Esophagus (tissue), 2 donors: ENCODE measurements around the gene ZNF143. TPM values are rescaled to one million over a fixed set of nuclear protein-coding genes. Genes with fewer than 3 reads are reported as not detected.

Experiments
- H3K27ac ChIP-seq, 2 donors: one replicate each; pipeline ENCODE4 v1.5.1; 2013; ENCODE audit warnings: low read depth in 2 of 2, mild to moderate bottlenecking in 2 of 2, inconsistent platforms in 1 of 2, low read length in 1 of 2, moderate library complexity in 1 of 2
- H3K27me3 ChIP-seq, 2 donors: one replicate each; pipeline ENCODE4 v1.6.1; 2013; ENCODE audit warnings: low read length in 2 of 2, control low read depth in 1 of 2, mild to moderate bottlenecking in 1 of 2; ENCODE audit not compliant: insufficient read depth in 2 of 2, control insufficient read depth in 1 of 2
- H3K36me3 ChIP-seq, 2 donors: one replicate each; pipeline ENCODE4 v1.6.1; 2013; ENCODE audit warnings: low read length in 1 of 2; ENCODE audit not compliant: control insufficient read depth in 2 of 2, insufficient read depth in 2 of 2
- H3K4me1 ChIP-seq, 2 donors: one replicate each; pipeline ENCODE4 v1.6.1; 2013; ENCODE audit warnings: low read length in 1 of 2; ENCODE audit not compliant: control insufficient read depth in 2 of 2, insufficient read depth in 2 of 2
- H3K4me3 ChIP-seq, 2 donors: one replicate each; pipeline ENCODE4 v1.5.1; 2013; ENCODE audit warnings: low read length in 2 of 2, mild to moderate bottlenecking in 2 of 2, low read depth in 1 of 2, moderate library complexity in 1 of 2
- H3K9me3 ChIP-seq, 2 donors: one replicate each; pipeline ENCODE4 v1.6.1; 2013; ENCODE audit warnings: mild to moderate bottlenecking in 2 of 2, low read depth in 1 of 2, low read length in 1 of 2, moderate library complexity in 1 of 2; ENCODE audit not compliant: control insufficient read depth in 2 of 2, insufficient read depth in 1 of 2
- WGBS, 2 donors: extraction: QIAGEN DNeasy Blood & Tissue Kit; methylation state at CpG; one replicate each; pipeline ENCODE4 v1.1.7; 2013; 5-methylcytosine and 5-hydroxymethylcytosine counted together
- polyA plus RNA-seq, 2 donors: library from polyadenylated mRNA; stranded (reverse); fragments of 200-250 nt; gene quantifications; one replicate each; pipeline ENCODE4 v1.2.3, GENCODE V29; 2013
- donor health status: healthy with polysubstance abuse.
- donor health status: Bipolar disorder and iron deficiency.

The ZNF143 gene
- polyA plus RNA-seq, 2 donors: 9.9 to 12.3 TPM

GRCh38 chr11:9518835-9519410 is 58.1 kb downstream of the ZNF143 start:
- WGBS, 2 donors: 89 to 94% methylated on average over 9 of the region's 9 CpGs
- no peaks in the 10 kb centered on the region for H3K27me3 ChIP-seq

DNA sequence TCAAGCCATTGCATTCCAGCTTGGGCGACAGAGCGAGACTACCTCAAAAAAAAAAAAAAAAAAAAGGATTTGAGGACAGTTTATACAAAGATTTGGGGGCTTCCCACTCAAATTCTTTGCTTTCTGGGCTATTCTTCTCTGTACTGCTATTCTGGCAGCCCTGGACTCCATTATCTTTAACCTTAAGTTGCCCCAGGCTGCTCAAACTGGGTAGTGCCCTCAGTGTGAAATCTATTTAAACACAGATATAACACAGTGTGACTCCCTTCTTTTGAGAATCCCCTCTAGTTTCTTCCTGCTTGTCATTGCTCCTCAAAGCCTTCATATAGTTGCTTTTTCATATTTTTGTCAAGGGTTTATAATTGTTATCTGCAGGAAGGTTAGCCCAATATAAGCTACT is 63.2 kb downstream of the ZNF143 start:
- Histone ChIP-seq H3K36me3 (peaks cover 0 to 3% of the 10 kb centered on the region in 2 donors), H3K4me1 (no peaks in the 10 kb centered on the region), H3K9me3 (no peaks in the 10 kb centered on the region), H3K27me3 (no peaks in the 10 kb centered on the region), H3K27ac (no peak overlapping the region), H3K4me3 (no peak overlapping the region)
- 69 to 89% methylated on average over 2 of the region's 2 CpGs for WGBS, 2 donors

More at GRCh38 chr11:9518835-9519410, 58.1 kb downstream of the ZNF143 start:
- no peaks in the 10 kb centered on the region for H3K4me1 ChIP-seq
- no peak overlapping the region for H3K27ac ChIP-seq
- peaks cover 0 to 4% of the 10 kb centered on the region in 2 donors for H3K36me3 ChIP-seq
- H3K9me3 ChIP-seq: no peaks in the 10 kb centered on the region
- H3K4me3 ChIP-seq: no peak overlapping the region

- 82 to 86% methylated on average over 3 of the region's 3 CpGs for WGBS, 2 donors
- Histone ChIP-seq H3K27me3 (no peaks in the 10 kb centered on the region), H3K36me3 (peaks cover 0 to 3% of the 10 kb centered on the region in 2 donors), H3K4me1 (peaks cover 1 to 9% of the 10 kb centered on the region in 2 donors), H3K27ac (no peak overlapping the region), H3K9me3 (no peaks in the 10 kb centered on the region), H3K4me3 (no peak overlapping the region)
Measured at GRCh38 chr11:9525116-9525515, 64.3 kb downstream of the ZNF143 start.

GRCh38 chr11:9527481-9528135 is 66.8 kb downstream of the ZNF143 start:
- Histone ChIP-seq H3K4me1 (peaks cover 3 to 18% of the 10 kb centered on the region in 2 donors), H3K36me3 (peaks cover 0 to 3% of the 10 kb centered on the region in 2 donors), H3K9me3 (no peaks in the 10 kb centered on the region), H3K27ac (peak overlapping the region in 1 of 2 donors; percentile 61), H3K4me3 (no peak overlapping the region), H3K27me3 (no peaks in the 10 kb centered on the region)
- 26 to 40% methylated on average over 8 of the region's 8 CpGs for WGBS, 2 donors

DNA sequence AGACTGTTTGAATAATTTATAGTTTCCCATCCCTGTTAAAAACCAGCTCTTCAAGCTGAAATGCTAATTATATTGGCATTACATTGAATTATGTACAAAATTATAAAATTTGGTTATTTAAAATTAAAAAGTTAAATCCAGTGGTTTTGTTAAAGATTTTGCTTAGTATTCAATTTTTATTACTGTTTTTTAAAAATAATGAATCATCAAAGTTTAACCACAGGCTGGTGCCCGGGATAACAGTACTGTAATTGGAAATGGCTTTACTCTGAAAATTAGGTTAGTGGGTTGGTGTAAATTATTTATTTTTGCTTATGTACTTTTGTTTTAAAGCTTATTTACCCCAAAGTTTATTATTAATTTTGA is 67.3 kb downstream of the ZNF143 start:
- WGBS, 2 donors: 74 to 92% methylated on average over 1 of the region's 1 CpG
- Histone ChIP-seq H3K27ac (no peak overlapping the region), H3K4me3 (no peak overlapping the region), H3K9me3 (no peaks in the 10 kb centered on the region), H3K36me3 (peaks cover 0 to 3% of the 10 kb centered on the region in 2 donors), H3K4me1 (peaks cover 3 to 18% of the 10 kb centered on the region in 2 donors), H3K27me3 (no peaks in the 10 kb centered on the region)

- Histone ChIP-seq H3K27ac (peak overlapping the region in 1 of 2 donors; percentile 71), H3K4me3 (no peak overlapping the region), H3K27me3 (no peaks in the 10 kb centered on the region), H3K36me3 (peaks cover 0 to 3% of the 10 kb centered on the region in 2 donors), H3K4me1 (peaks cover 3 to 18% of the 10 kb centered on the region in 2 donors), H3K9me3 (no peaks in the 10 kb centered on the region)
- WGBS, 2 donors: 56 to 57% methylated on average over 12 of the region's 12 CpGs
Measured at GRCh38 chr11:9528573-9529333, 67.9 kb downstream of the ZNF143 start.

DNA sequence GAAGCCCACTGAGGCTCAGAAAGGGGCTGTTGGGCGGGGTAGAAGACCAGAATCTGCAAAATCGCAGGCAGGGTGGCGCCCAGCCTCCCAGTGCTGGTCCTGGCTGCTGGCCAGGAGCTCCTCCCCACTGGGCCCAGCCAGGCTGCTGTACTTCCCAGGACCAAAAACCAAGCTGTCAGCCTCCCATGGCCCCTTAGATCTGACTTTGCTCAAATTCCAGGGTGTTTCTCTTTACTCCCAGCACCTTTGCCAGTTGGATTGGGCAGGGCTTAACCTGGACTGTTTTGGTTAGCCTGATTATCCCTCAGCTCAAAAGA is 68.5 kb downstream of the ZNF143 start:
- Histone ChIP-seq H3K27me3 (no peaks in the 10 kb centered on the region), H3K9me3 (no peaks in the 10 kb centered on the region), H3K36me3 (peaks cover 0 to 3% of the 10 kb centered on the region in 2 donors), H3K4me1 (peaks cover 3 to 18% of the 10 kb centered on the region in 2 donors), H3K4me3 (no peak overlapping the region), H3K27ac (peak overlapping the region; percentile 70 to 71)
- WGBS, 2 donors: 37 to 46% methylated on average over 3 of the region's 3 CpGs

- H3K4me1 ChIP-seq: peaks cover 3 to 18% of the 10 kb centered on the region in 2 donors
- H3K27ac ChIP-seq: peak overlapping the region; percentile 67 to 71
- WGBS, 2 donors: 47 to 59% methylated on average over 9 of the region's 9 CpGs
- H3K9me3 ChIP-seq: no peaks in the 10 kb centered on the region
- H3K27me3 ChIP-seq: no peaks in the 10 kb centered on the region
- H3K36me3 ChIP-seq: peaks cover 0 to 3% of the 10 kb centered on the region in 2 donors
- no peak overlapping the region for H3K4me3 ChIP-seq
Measured at GRCh38 chr11:9530020-9530621, 69.3 kb downstream of the ZNF143 start.

DNA sequence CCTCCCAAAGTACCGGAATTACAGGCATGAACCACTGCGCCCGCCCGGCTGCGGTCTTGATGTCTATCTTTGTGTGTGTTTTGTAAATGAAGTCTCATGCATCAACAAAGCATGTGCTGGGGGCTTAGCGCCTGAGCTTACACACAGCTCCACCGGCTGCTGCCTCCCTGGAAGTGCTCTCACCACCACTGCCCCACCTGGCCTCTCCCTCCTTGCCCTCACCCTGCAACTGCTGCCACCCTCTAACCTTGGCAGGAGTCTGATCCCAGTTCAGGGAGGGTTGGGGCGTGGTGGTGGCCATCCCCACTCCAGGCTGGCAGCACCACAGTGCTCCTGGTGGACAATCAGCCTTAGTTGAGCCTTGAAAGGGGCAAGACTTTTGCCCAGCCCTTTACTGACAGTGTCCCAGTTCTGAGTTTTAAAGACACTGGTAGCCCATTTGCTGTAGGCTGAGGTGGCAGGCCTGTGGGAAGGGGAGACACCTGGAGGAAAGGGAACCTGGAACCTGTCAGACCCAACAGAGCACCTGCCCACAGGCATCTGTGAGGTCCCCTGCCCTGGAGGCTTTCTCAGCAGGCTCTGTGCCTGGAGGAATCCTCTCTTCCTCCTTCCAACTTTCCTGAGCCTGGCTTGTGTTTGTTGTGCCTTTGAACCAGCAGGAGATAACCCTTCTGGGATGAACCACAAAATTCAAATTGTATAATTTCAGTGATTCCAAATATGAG is 70.3 kb downstream of the ZNF143 start:
- H3K4me1 ChIP-seq: peaks cover 3 to 18% of the 10 kb centered on the region in 2 donors
- H3K9me3 ChIP-seq: no peaks in the 10 kb centered on the region
- H3K27ac ChIP-seq: peak overlapping the region; percentile 67 to 71
- H3K4me3 ChIP-seq: no peak overlapping the region
- 92 to 93% methylated on average over 8 of the region's 8 CpGs for WGBS, 2 donors
- H3K27me3 ChIP-seq: no peaks in the 10 kb centered on the region
- H3K36me3 ChIP-seq: no peaks in the 10 kb centered on the region
